AG10803 (cell line): ENCODE data around the gene PCBP3.

Experiments used
- DNase-seq: peaks from one replicate; pipeline ENCODE4 v3.0.0; 2010; ENCODE audit warnings: low read depth
- H3K4me3 ChIP-seq: 2 replicates; pipeline ENCODE4 v1.5.1; 2011; ENCODE audit warnings: mild to moderate bottlenecking, low read length, control low read depth
- CTCF ChIP-seq: conservative IDR thresholded peaks from 2 replicates; pipeline ENCODE4 v1.5.1; 2011; ENCODE audit warnings: mild to moderate bottlenecking, low read length, control low read depth, inconsistent platforms

The PCBP3 gene

DNA sequence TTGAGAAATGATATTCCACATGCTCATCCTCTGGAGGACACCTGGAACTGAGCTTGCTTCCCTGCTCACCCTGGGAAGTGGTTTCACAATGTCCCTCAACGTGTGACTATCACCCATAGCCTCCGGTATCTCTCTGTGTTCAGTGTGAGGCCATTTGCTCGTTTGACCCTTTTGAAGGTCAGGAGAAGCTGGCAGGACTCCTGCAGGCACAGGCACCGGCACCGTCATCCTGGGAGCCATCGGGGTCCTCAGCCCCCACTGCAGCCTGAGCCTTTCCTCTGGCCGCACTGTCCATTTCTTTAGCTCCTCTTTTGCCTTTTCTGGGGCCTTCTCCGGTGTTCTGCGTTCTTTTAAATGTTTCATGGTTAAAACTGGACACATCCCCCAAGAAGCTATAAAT, 178.5 kb downstream of the PCBP3 start:
- no peak for DNase-seq
- H3K4me3 ChIP-seq: no peak overlapping the region
- no peak for TF ChIP-seq CTCF

GRCh38 chr21:45822429-45823099, 179.0 kb downstream of the PCBP3 start:
- no peak for DNase-seq
- H3K4me3 ChIP-seq: no peak overlapping the region
- no peak for TF ChIP-seq CTCF

- no peak for DNase-seq
- no peak for TF ChIP-seq CTCF
- no peak overlapping the region for H3K4me3 ChIP-seq
Observed at GRCh38 chr21:45823100-45823681, 179.7 kb downstream of the PCBP3 start.

GRCh38 chr21:45824546-45825215, 181.2 kb downstream of the PCBP3 start:
- H3K4me3 ChIP-seq: no peak overlapping the region
- no peak for DNase-seq
- no peak for TF ChIP-seq CTCF

- TF ChIP-seq CTCF: no peak
- H3K4me3 ChIP-seq: no peak overlapping the region
- DNase-seq: no peak
Observed at GRCh38 chr21:45825219-45825618, 181.7 kb downstream of the PCBP3 start.

DNA sequence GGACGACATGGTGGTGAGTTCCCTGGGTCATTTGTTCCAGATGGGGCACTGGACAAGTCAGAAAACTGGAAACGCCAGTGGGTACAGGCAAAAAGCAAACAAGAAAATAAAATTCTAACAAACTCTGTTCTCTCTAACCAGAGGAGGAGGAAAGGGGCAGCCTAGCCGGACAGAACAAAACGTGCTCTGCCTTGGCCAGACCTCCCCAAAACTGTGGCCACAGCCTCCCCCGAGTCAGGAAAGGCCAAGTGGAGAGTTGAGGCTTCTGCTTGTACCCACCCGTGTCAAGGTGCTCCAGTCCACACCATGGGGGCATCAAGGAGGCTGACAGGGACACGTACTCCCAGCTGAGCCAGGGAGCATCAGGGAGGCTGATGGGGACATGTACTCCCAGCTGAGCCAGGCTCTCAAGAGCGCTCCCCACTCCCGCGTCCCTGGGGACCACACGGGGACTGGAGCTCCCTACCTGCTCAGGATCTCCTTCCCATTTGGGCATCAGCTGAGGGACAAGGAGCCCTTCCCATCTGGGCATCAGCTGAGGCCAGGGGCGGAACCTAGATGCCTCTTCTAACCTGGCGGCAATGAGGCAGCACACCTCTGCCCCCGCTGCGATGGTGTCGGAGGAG, 183.3 kb downstream of the PCBP3 start:
- TF ChIP-seq CTCF: no peak
- no peak overlapping the region for H3K4me3 ChIP-seq
- no peak for DNase-seq
